B cell (primary cell): ENCODE measurements around the gene SAP30L.

ENCODE experiments used
- CTCF ChIP-seq: fragments of 200-600 bp; IDR thresholded peaks from one replicate; pipeline ENCODE4 v1.8.0; 2022; ENCODE audit warnings: antibody characterized with exemption, mild to moderate bottlenecking
- EZH2 ChIP-seq: IDR thresholded peaks from 2 replicates; pipeline ENCODE4 v1.6.1; 2012; ENCODE audit warnings: borderline replicate concordance, low read depth, mild to moderate bottlenecking, moderate library complexity, low read length; ENCODE audit not compliant: insufficient read depth, poor library complexity, severe bottlenecking

DNA sequence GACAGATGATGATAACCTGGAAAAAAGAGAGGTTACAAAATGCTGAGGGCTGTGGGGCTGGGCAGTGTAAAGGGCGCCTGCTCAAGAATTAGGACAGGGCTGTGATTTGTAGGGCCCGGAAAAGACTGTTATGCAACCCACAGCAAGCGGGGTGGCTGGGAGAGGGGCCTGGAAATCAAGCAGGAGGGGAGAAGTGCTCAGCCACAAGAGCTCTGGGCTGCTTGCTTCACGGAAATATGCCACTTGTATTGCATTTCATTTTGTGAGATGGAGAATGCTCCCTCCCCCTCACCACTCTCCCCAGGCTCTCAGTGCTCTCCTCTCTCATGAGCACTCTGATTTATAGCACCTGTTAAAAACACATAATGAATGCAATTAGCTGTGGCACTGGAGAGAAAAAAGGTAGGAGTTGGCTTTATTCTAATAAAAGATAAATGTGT lies 40.6 kb downstream of the SAP30L start:
- no peak for TF ChIP-seq EZH2
- TF ChIP-seq CTCF: no peak
